Suprapubic skin (tissue), 3 donors: ENCODE data around the gene KLK14.

Experiments
- CTCF ChIP-seq, 2 donors: fragments of 200-600 bp in 1 of 2; fragments of 450-650 bp in 1 of 2; sonication (generic) in 1 of 2; IDR thresholded peaks; one replicate each; pipeline ENCODE4 v1.5.1; 2016 to 2019; ENCODE audit warnings: antibody characterized with exemption in 2 of 2, mild to moderate bottlenecking in 1 of 2, moderate library complexity in 1 of 2
- POLR2A ChIP-seq, 2 donors: fragments of 450-650 bp; IDR thresholded peaks; one replicate each; pipeline ENCODE4 v1.6.1; 2017; ENCODE audit warnings: antibody characterized with exemption in 2 of 2, mild to moderate bottlenecking in 2 of 2, moderate library complexity in 2 of 2

GRCh38 chr19:51066393-51067186, 16.1 kb downstream of the KLK14 start:
- no peak for TF ChIP-seq POLR2A (IDR thresholded peaks at IDR 0.05)
- TF ChIP-seq CTCF (IDR thresholded peaks at IDR 0.05) = no peak
